ENCODE results near the gene FAH. TPM values are rescaled to one million over a fixed set of nuclear protein-coding genes. Genes with fewer than 3 reads are reported as not detected.
"Not testable (repeated sequence)": the region's sequence is repeated elsewhere in the genome, so short reads cannot be mapped to it uniquely, and the experiment has no call there.

The FAH gene
- total RNA-seq, 1 experiment from 2014 or later, result 38.0 TPM

GRCh38 chr15:80123034-80123433, 29.8 kb upstream of the FAH start:
- no peak overlapping the region for H3K4me3 ChIP-seq (ENCODE audit: low read depth in 2 of 2, low read length in 2 of 2)
- DNase-seq (ENCODE audit: low read depth, low spot score), result no peak
- peaks cover 11% of the 10 kb centered on the region; the same call in 1 of the 2 replicates for H3K36me3 ChIP-seq (ENCODE audit: control insufficient read depth, insufficient read depth, low read length)
- no TSS peak for BruUV-seq (replicated peaks)
- intact Hi-C loops (cut with micrococcal nuclease; ENCODE audit: unreplicated experiment), result no loop called here
- H3K27me3 ChIP-seq (ENCODE audit: control insufficient read depth, insufficient read depth, low read length), result no peaks in the 10 kb centered on the region
- no peaks in the 10 kb centered on the region for H3K4me1 ChIP-seq (ENCODE audit: control insufficient read depth, insufficient read depth, low read length)
- in situ Hi-C loops (cut with HindIII; ENCODE audit: low pct_unique_long_range_greater_than_20kb, low sequenced_read_pairs), result no loop called here
- H3K9me3 ChIP-seq (ENCODE audit: control insufficient read depth, insufficient read depth, low read depth, low read length), result no peaks in the 10 kb centered on the region
- no peak overlapping the region for H3K27ac ChIP-seq (ENCODE audit: low read length)
- CTCF ChIA-PET, result no interaction called here
- ATAC-seq, result no peak
- POLR2A ChIA-PET, result no interaction called here
- no peak for TF ChIP-seq CTCF (IDR thresholded peaks at IDR 0.05)
- TF ChIP-seq TCF7L2 (IDR thresholded peaks at IDR 0.05; ENCODE audit: low read depth, low read length), result no peak

GRCh38 chr15:80127253-80127652, 25.5 kb upstream of the FAH start:
- DNase-seq (ENCODE audit: low read depth, low spot score); in situ Hi-C loops (cut with HindIII; ENCODE audit: low pct_unique_long_range_greater_than_20kb, low sequenced_read_pairs); H3K27ac ChIP-seq (ENCODE audit: low read length); BruUV-seq (replicated peaks); H3K4me1 ChIP-seq (ENCODE audit: control insufficient read depth, insufficient read depth, low read length); H3K27me3 ChIP-seq (ENCODE audit: control insufficient read depth, insufficient read depth, low read length); CTCF ChIA-PET; intact Hi-C loops (cut with micrococcal nuclease; ENCODE audit: unreplicated experiment); H3K9me3 ChIP-seq (ENCODE audit: control insufficient read depth, insufficient read depth, low read depth, low read length); ATAC-seq; H3K4me3 ChIP-seq (ENCODE audit: low read depth in 2 of 2, low read length in 2 of 2); POLR2A ChIA-PET: not testable (repeated sequence)
- peaks cover 11% of the 10 kb centered on the region; the same call in 1 of the 2 replicates for H3K36me3 ChIP-seq (ENCODE audit: control insufficient read depth, insufficient read depth, low read length)

GRCh38 chr15:80127911-80128310, 24.9 kb upstream of the FAH start:
- no peak for ATAC-seq

More at GRCh38 chr15:80127911-80128310, 24.9 kb upstream of the FAH start:
- BruUV-seq (replicated peaks), result no TSS peak
- H3K9me3 ChIP-seq (ENCODE audit: control insufficient read depth, insufficient read depth, low read depth, low read length), result no peaks in the 10 kb centered on the region
- H3K4me1 ChIP-seq (ENCODE audit: control insufficient read depth, insufficient read depth, low read length), result no peaks in the 10 kb centered on the region
- no peaks in the 10 kb centered on the region for H3K27me3 ChIP-seq (ENCODE audit: control insufficient read depth, insufficient read depth, low read length)
- peaks cover 10% of the 10 kb centered on the region; the same call in 1 of the 2 replicates for H3K36me3 ChIP-seq (ENCODE audit: control insufficient read depth, insufficient read depth, low read length)
- intact Hi-C loops (cut with micrococcal nuclease; ENCODE audit: unreplicated experiment) (no loop called here), in situ Hi-C loops (cut with HindIII; ENCODE audit: low pct_unique_long_range_greater_than_20kb, low sequenced_read_pairs) (no loop called here)
- no peak overlapping the region for H3K27ac ChIP-seq (ENCODE audit: low read length)
- no peak overlapping the region for H3K4me3 ChIP-seq (ENCODE audit: low read depth in 2 of 2, low read length in 2 of 2)
- TF ChIP-seq CTCF (IDR thresholded peaks at IDR 0.05) (no peak), TCF7L2 (IDR thresholded peaks at IDR 0.05; ENCODE audit: low read depth, low read length) (no peak), SIN3A (IDR thresholded peaks at IDR 0.05; ENCODE audit: borderline replicate concordance, insufficient read depth, low read depth, low read length) (no peak)
- TF ChIP-seq, protein P1, sequence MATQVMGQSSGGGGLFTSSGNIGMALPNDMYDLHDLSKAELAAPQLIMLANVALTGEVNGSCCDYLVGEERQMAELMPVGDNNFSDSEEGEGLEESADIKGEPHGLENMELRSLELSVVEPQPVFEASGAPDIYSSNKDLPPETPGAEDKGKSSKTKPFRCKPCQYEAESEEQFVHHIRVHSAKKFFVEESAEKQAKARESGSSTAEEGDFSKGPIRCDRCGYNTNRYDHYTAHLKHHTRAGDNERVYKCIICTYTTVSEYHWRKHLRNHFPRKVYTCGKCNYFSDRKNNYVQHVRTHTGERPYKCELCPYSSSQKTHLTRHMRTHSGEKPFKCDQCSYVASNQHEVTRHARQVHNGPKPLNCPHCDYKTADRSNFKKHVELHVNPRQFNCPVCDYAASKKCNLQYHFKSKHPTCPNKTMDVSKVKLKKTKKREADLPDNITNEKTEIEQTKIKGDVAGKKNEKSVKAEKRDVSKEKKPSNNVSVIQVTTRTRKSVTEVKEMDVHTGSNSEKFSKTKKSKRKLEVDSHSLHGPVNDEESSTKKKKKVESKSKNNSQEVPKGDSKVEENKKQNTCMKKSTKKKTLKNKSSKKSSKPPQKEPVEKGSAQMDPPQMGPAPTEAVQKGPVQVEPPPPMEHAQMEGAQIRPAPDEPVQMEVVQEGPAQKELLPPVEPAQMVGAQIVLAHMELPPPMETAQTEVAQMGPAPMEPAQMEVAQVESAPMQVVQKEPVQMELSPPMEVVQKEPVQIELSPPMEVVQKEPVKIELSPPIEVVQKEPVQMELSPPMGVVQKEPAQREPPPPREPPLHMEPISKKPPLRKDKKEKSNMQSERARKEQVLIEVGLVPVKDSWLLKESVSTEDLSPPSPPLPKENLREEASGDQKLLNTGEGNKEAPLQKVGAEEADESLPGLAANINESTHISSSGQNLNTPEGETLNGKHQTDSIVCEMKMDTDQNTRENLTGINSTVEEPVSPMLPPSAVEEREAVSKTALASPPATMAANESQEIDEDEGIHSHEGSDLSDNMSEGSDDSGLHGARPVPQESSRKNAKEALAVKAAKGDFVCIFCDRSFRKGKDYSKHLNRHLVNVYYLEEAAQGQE (IDR thresholded peaks at IDR 0.05; ENCODE audit: insufficient read depth in 1 of 2, low read depth in 2 of 2, low read length in 1 of 2), result no peak
- ChIA-PET CTCF (no interaction called here), POLR2A (no interaction called here)
- no peak for DNase-seq (ENCODE audit: low read depth, low spot score)
